Hepatocyte (in vitro differentiated cells): ENCODE measurements around the gene ST3GAL5. TPM values are rescaled to one million over a fixed set of nuclear protein-coding genes. Genes with fewer than 3 reads are reported as not detected.

ENCODE experiments used
- DNase-seq: peaks from one replicate; pipeline ENCODE4 v3.0.0-alpha.2; 2016; ENCODE audit warnings: low spot score
- H2AFZ ChIP-seq: fragments of 200-600 bp; sonication (generic); 2 replicates; pipeline ENCODE4 v1.6.0; 2016; ENCODE audit warnings: antibody characterized with exemption, mild to moderate bottlenecking
- H3K27ac ChIP-seq: fragments of 200-600 bp; sonication (generic); 2 replicates; pipeline ENCODE4 v1.5.1; 2016; ENCODE audit warnings: mild to moderate bottlenecking
- H3K27me3 ChIP-seq: fragments of 200-600 bp; sonication (generic); 2 replicates; pipeline ENCODE4 v1.6.1; 2016
- H3K36me3 ChIP-seq: fragments of 200-600 bp; sonication (generic); replicated peaks from 2 replicates; pipeline ENCODE4 v1.5.1; 2016; ENCODE audit warnings: low read depth; ENCODE audit not compliant: insufficient read depth
- H3K4me1 ChIP-seq: fragments of 200-600 bp; sonication (generic); 2 replicates; pipeline ENCODE4 v1.5.1; 2016; ENCODE audit warnings: mild to moderate bottlenecking, moderate library complexity; ENCODE audit not compliant: insufficient read depth
- H3K4me2 ChIP-seq: fragments of 200-600 bp; sonication (generic); 2 replicates; pipeline ENCODE4 v1.6.0; 2016
- H3K4me3 ChIP-seq: fragments of 200-600 bp; sonication (generic); 2 replicates; pipeline ENCODE4 v1.5.1; 2016; ENCODE audit warnings: mild to moderate bottlenecking
- H3K79me2 ChIP-seq: fragments of 200-600 bp; sonication (generic); 2 replicates; pipeline ENCODE4 v1.6.0; 2017; ENCODE audit warnings: mild to moderate bottlenecking
- H3K9me2 ChIP-seq: fragments of 200-600 bp; sonication (generic); replicated peaks from 2 replicates; pipeline ENCODE4 v1.6.0; 2017; ENCODE audit warnings: mild to moderate bottlenecking; ENCODE audit not compliant: insufficient read depth
- H3K9me3 ChIP-seq: fragments of 200-600 bp; sonication (generic); 2 replicates; pipeline ENCODE4 v1.5.1; 2016; ENCODE audit warnings: low read depth, mild to moderate bottlenecking
- H4K20me1 ChIP-seq: fragments of 200-600 bp; sonication (generic); 2 replicates; pipeline ENCODE4 v1.6.0; 2016; ENCODE audit warnings: mild to moderate bottlenecking; ENCODE audit not compliant: insufficient read depth, poor library complexity, severe bottlenecking
- EZH2 ChIP-seq: fragments of 200-600 bp; sonication (generic); IDR thresholded peaks from 2 replicates; pipeline ENCODE4 v1.6.1; 2016; ENCODE audit warnings: antibody characterized with exemption, mild to moderate bottlenecking, borderline replicate concordance
- EZH2phosphoT487 ChIP-seq: fragments of 200-600 bp; sonication (generic); IDR thresholded peaks from one replicate; pipeline ENCODE4 v1.6.1; 2018; ENCODE audit warnings: antibody characterized with exemption, mild to moderate bottlenecking, low read depth, moderate library complexity; ENCODE audit not compliant: unreplicated experiment, severe bottlenecking
- WGBS: methylation state at CpG from one replicate; pipeline ENCODE4 v1.1.6; 2016; ENCODE audit warnings: low lambda C conversion rate; ENCODE audit errors: missing lambda C conversion rate; 5-methylcytosine and 5-hydroxymethylcytosine counted together
- polyA plus RNA-seq: library from polyadenylated mRNA; unstranded; fragments of >200 nt; fragmentation: Nextera tagmentation; extraction: Ambion mirVana; gene quantifications from 2 replicates; pipeline ENCODE4 v1.2.1, GENCODE V29; 2016
- total RNA-seq: library from RNA; depleted of rRNA; stranded (reverse); fragments of >200 nt; gene quantifications from 2 replicates; pipeline ENCODE4 v1.2.3, GENCODE V29; 2014
- TF ChIP-seq, protein P1 (sequence below): fragments of 200-600 bp; sonication (generic); IDR thresholded peaks from 2 replicates; pipeline ENCODE4 v1.5.1; 2016; ENCODE audit warnings: antibody characterized with exemption, mild to moderate bottlenecking; ENCODE audit not compliant: poor library complexity

The ST3GAL5 gene
- total and polyA plus RNA-seq, 2 experiments from 2014 or later = 24.7 to 25.6 TPM

GRCh38 chr2:85806358-85807118 lies 82.3 kb downstream of the ST3GAL5 start:
- Histone ChIP-seq H4K20me1 (no peaks in the 10 kb centered on the region), H3K27ac (no peak overlapping the region), H3K9me3 (no peaks in the 10 kb centered on the region), H3K4me2 (no peak overlapping the region), H3K79me2 (no peaks in the 10 kb centered on the region), H3K4me1 (peaks cover 11% of the 10 kb centered on the region), H2AFZ (no peak overlapping the region), H3K4me3 (no peak overlapping the region), H3K9me2 (no peaks in the 10 kb centered on the region), H3K27me3 (no peaks in the 10 kb centered on the region), H3K36me3 (no peaks in the 10 kb centered on the region)
- TF ChIP-seq, protein P1, sequence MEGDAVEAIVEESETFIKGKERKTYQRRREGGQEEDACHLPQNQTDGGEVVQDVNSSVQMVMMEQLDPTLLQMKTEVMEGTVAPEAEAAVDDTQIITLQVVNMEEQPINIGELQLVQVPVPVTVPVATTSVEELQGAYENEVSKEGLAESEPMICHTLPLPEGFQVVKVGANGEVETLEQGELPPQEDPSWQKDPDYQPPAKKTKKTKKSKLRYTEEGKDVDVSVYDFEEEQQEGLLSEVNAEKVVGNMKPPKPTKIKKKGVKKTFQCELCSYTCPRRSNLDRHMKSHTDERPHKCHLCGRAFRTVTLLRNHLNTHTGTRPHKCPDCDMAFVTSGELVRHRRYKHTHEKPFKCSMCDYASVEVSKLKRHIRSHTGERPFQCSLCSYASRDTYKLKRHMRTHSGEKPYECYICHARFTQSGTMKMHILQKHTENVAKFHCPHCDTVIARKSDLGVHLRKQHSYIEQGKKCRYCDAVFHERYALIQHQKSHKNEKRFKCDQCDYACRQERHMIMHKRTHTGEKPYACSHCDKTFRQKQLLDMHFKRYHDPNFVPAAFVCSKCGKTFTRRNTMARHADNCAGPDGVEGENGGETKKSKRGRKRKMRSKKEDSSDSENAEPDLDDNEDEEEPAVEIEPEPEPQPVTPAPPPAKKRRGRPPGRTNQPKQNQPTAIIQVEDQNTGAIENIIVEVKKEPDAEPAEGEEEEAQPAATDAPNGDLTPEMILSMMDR = no peak
- TF ChIP-seq EZH2phosphoT487 (no peak), EZH2 (no peak)
- 79% methylated on average over 4 of the region's 4 CpGs for WGBS
- DNase-seq = peak; percentile 51

GRCh38 chr2:85804583-85804982 lies 84.2 kb downstream of the ST3GAL5 start:
- Histone ChIP-seq H3K27me3 (no peaks in the 10 kb centered on the region), H3K4me3 (no peak overlapping the region), H3K4me2 (no peak overlapping the region), H3K4me1 (no peaks in the 10 kb centered on the region), H4K20me1 (no peaks in the 10 kb centered on the region), H3K9me2 (no peaks in the 10 kb centered on the region), H3K79me2 (no peaks in the 10 kb centered on the region), H3K36me3 (no peaks in the 10 kb centered on the region), H3K9me3 (no peaks in the 10 kb centered on the region), H2AFZ (no peak overlapping the region), H3K27ac (no peak overlapping the region)
- TF ChIP-seq, protein P1 = peak; percentile 29
- no peak for TF ChIP-seq EZH2
- DNase-seq = no peak
- 0% methylated on average over 1 of the region's 1 CpG for WGBS

DNA sequence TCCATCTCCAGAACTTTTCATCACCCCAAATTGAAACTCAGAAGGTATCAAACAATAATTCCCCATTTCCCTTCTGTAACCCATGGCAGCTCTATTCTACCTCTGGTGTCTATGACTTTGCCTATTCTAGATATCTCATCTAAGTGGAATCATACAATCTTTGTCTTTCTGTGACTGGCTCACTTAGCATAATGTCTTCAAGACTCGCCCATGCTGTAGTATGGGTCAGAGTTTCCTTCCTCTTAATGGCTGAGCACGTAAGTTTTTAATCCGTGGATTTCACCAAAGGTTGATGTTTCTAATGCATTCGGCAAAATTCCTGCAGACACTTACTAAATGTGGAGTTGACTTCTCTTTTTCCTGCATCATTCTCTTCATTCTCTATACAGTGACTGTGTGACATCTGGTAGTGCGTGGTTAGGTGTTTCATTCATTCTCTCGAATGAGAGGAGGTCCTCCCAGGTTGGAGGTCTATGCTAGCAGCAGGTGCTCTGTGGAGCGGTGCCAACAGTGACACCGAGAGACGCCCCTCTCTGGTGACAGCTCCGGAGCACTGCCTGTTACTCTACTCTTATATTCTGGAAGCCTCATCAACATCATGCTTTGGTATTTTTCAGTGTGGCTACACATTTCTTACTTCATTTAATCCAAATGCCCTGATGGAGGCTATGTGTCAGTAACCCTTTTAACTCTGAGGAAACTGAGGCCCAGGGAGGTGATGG lies 84.9 kb downstream of the ST3GAL5 start:
- DNase-seq = no peak
- H3K4me1 ChIP-seq = no peaks in the 10 kb centered on the region
- H3K27ac ChIP-seq = no peak overlapping the region
- no peaks in the 10 kb centered on the region for H3K27me3 ChIP-seq
- H3K4me2 ChIP-seq = no peak overlapping the region
- H3K4me3 ChIP-seq = no peak overlapping the region
- H4K20me1 ChIP-seq = no peaks in the 10 kb centered on the region
- TF ChIP-seq EZH2 (no peak), EZH2phosphoT487 (no peak)
- TF ChIP-seq, protein P1 = no peak
- no peaks in the 10 kb centered on the region for H3K9me2 ChIP-seq
- WGBS = 92% methylated on average over 10 of the region's 10 CpGs
- H3K36me3 ChIP-seq = no peaks in the 10 kb centered on the region
- no peak overlapping the region for H2AFZ ChIP-seq
- H3K79me2 ChIP-seq = no peaks in the 10 kb centered on the region
- no peaks in the 10 kb centered on the region for H3K9me3 ChIP-seq
